Fibroblast of gingiva (primary cell): Measurements from ENCODE around the gene SCRT2.
"Not testable (repeated sequence)": the region's sequence is repeated elsewhere in the genome, so short reads cannot be mapped to it uniquely, and the experiment has no call there.

Source experiments
- DNase-seq: peaks from one replicate; pipeline ENCODE4 v3.0.0-alpha.2; 2011; ENCODE audit warnings: low read depth

SCRT2 gene

DNA sequence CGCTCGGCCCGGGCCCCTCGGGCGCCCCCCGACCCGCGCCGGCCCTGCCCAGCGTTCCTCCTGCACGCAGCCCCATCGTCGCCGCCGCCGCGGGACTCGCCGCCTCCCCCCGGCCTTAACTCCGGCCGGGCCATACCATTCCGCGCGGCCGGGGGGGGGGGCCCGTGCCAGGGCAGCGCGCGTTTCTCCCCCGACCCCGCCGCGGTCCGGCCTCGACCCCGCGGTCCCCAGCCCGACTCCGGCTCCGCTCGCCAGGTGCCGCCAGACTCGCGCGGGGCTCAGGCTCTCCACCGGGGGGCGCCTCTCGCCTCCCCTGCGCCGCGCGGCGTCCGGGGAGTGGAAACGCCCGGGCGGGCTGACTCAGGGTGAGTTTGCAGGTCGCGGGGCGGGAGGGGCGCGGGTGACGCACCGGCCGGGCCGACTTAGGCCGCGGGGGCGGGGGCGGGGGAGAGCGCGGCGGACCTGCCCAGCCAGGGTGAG lies 22.5 kb downstream of the SCRT2 start, which contains the start of gene SRXN1:
Gene SRXN1, minus strand, starts transcription at position 91 of the 480 bp plus-strand sequence. Its CDS starts 15 bp downstream, at position 76.
- DNase-seq: peak; percentile 92

DNA sequence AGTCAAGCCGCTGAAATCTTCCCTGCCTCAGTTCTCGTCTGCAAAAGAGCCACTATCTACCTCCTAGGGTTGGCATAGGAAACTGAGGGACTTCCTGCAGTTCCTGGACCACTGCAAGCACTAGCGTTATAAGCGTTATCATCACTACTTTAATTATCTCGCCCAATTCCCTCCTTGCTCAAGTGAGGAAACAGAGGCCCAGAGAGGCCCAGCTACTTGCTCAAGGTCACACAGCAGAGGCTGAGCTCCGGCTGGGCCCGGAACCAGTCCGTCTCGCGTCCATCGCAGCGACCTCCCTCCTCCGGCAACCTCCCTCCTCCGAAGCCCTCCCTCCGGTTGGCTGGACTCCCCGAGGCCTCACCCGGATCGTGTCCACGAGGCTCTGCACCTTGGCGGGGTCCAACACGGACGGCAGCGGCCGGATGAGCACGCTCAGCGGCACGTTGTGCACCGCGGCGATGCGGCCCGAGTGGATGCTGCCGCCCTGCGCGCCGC lies 22.9 kb downstream of the SCRT2 start:
- peak; percentile 45 for DNase-seq

DNA sequence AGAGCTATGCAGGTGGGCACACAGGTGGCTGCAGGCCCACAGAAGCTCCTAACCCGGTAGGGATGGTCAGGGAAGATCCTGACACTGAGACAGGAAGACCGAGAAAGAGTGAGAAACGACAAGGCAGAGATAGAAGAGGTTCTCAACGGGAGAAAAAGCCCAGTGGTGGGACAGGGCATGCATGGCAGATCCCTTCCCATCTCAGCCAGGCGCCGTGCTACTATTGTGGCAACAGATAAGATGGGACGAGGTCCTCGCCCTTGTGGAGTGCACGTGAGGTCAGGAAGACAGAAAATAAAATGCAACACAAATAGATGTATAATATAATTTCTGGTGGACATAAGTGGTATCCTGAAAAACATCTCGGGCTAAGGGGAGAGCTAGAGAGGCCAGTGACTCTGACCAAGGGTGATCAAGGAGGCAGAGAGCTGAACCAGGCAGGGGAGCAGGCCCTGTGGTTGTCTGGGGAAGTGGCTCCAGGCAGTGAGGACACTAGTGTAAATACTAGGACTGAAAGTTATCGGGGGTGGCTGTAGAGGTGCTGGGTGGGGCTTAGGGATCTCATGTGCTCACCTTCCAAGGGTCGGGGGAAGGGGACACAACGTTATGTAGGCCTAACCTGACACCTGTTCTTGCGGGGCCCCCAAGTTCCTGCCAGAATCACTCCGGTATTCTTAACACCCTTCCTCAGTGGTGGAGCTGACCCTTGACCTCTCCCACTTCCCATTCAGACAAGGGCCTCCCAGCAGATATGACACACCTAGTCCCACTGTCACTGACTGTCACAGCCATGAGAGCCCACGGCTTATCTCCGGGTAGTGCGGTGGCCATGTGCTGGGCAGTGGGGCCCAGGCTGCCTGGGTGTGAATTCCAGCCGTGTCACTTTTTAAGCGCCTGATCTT lies 23.6 kb downstream of the SCRT2 start:
- DNase-seq: no peak

DNA sequence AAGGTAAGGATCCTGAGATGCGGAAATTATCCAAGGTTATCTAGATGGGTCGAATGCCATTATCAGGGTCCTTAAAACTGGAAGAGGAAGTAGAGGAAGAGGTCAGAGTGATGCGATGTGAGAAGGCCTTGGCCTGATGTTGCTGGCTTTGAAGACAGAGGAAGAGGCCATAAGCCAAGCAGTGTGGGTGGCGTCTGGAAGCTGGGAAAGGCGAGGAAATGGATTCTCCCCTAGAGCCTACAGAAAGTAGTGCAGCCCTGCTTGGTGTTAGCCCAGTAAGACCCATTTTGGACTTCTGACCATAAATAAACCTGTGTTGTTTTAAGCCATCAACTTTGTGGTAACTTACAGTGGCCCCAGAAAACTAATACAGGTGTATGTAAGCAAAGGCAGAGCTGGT lies 24.6 kb downstream of the SCRT2 start:
- no peak for DNase-seq

DNA sequence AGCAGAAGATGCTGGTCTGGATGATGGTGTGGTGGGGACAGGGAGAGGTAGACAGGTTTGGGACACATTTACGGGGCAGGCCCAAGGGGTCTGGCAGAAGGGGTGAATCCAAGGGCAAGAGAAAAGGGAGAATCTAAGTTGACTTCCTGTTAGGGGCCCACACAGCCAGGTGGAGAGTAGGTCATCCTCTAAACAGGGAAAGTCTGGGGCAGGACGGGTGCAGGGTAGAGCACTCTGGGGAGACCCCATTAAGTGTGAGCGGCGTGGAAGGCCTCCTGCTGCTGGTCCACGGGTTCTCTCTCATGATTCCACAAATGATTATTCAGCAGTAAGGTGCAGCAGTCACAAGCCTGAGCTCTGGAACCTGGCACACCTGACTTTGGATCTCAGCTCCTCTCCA lies 25.3 kb downstream of the SCRT2 start:
- DNase-seq: no peak

DNA sequence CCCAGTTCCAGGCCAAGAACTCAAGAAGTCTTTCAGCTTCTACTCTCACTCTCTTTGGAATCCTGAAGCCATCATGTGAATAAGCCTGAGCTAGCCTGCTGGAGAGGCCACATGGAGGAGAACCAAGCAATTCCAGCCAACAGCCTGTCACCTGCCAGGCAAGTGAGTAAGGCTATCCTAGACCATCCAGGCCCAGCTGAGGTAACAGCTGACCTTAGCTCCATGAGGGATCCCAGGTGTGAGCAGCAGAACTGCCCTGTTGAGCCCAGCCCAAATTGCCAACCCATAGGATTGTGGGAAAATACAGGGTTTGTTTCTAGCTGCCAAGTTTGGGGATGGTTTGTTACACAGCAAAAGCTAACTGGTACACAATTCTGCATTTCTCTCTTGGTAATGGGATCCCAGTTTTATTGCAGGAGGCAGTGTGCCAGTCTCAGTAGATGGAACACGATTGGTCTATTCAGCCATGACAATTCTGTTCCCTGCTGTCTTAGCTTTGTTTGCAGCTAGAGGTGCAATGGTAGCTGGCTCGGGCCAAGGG lies 28.1 kb downstream of the SCRT2 start:
- DNase-seq: no peak

DNA sequence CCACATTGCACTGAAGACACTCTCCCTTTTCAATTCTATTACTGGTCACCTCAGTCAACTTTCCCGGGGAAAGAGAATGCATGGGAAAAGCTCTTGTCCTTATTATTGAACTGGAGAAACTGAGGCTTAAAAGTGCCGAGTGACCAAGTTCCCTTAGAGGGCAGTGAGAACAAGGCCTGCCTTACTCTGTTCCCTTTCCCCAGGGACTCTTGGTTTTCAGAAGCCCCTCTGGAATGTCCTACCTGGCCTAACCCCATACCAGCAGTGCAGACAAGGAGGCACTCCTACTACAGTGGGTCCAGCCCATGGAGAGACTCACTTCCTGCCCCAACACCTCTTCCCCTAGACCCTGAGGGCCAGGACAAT lies 28.8 kb downstream of the SCRT2 start:
- DNase-seq: no peak

DNA sequence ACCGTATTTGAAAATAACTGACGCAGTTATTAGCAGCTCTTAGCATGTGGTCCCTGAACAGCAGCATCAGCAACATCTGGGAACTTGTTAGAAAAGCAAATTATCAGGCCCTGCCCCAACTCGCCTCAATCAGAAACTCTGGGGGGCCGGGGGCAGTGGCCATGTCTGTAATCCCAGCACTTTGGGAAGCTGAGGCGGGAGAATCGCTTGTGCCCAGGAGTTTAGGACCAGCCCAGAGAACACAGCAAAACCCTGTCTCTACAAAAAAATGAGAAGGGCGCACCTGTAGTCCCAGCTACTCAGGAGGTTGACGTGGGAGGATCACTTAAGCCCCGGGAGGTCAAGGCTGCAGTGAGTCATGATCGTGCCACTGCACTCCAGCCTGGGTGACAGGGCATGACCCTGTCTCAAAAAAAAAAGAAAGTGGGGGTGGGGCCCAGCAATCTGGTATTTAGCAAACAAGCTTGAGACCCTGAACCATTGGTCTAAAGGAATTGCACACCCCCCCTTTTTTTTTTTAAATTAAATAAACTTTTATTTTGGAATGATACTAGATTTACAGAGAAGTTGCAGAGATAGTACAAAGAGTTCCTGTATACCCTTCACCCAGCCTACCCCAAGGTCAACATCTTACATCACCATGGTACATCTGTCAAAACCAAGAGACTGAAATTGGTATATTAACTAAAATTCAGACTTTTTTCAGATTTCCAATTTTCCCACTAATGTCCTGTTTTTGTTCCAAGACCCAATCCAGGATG lies 29.3 kb downstream of the SCRT2 start:
- DNase-seq: no peak

DNA sequence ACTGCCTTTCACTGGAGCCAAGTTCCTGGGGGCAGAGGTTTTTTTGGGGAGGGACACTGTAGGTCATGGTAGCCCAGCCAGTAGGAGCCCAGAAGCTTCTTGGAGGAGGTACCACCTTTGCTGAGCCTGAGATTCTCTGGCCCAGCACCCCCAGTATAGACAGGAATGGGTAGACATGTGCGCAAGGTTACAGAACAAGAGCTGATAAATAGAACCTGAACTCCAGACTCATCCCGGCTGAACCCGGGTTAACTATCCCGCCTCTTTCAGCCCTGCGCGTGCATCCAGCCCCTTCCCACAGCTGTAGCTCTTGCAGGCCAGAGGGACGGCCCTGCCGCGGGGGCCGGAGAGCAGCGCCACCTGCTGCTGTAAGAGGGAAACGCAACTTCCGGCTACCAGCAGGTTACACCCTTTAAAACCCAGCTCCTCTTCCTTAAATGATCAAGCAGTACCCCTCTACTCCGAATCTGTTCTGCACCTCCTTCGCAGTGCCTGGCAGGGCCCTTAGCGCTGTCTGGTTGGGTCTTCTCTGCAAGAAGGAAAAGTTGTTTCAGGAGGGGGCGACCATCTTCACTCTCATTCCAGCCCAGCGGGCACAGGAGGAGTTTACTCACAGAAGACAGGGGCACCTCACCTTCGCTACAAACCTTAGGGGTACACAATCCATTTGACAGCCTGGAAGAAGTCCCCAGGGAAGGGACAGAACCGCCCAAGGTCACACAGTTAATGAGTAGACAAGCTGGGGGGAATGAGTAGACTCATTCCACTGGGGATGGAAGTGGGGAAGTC lies 30.1 kb downstream of the SCRT2 start:
- DNase-seq: peak; percentile 50

DNA sequence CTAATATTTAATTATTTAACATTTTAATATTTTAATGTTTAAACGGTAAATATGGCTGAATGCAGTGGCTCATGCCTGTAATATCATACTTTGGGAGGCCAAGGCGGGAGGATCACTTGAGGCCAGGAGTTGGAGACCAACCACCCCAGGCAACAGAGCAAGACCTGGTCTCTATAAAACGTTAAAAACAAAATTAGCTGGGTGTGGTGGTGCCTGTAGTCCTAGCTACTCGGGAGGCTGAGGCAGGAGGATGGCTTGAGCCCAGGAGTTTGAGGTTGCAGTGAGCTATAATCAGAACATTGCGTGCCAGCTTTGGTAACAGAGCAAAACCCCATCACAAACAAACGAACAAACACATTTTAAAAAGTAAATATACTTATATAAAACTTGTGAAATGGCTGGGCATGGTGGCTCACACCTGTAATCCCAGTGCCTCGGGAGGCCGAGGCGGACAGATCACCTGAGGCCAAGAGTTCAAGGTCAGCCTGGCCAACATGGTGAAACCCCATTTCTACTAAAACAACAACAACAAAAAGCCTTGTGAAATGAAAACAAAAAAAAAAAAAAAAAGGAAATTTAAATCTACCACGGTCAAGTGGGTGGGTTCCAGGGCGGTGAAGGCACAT lies 30.8 kb downstream of the SCRT2 start:
- no peak for DNase-seq

DNA sequence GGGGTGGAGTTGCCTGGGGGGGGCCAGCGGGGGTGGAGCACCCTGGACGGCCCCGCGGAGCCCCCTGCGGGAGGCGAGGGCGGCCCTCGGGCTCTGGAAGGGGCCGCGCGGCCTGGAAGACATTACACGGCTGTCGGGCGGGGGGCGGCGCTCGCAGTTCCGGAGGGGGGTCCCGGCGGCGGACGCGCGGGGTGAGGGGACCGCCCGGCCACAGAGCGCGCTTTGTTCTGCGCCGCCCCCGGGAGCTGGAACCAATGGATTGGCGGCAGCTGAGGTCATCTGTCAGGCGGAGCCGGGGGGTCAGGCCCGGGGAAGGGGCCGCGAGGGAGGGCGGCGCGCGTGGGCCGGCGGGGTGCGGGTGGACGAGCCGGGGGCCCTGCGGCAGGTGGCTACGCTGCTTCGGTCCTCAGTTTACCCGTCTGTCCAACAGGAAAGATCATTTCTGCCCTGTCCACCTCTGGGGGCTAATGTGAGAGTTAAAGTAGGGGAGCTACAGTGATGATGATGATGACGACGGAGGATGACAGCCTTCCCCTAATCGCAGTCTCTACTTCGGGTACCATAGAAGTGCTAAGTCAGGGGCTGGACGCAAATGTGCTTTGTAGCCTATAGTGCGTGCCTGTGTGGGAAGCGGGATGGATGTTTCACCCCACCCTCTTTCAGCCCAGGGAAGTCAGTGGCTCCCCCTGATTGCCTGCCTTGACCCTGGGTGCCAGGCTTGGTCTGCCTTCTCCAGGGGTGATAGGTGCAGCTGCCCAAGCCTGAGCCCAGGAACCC lies 33.0 kb downstream of the SCRT2 start:
- DNase-seq: no peak

DNA sequence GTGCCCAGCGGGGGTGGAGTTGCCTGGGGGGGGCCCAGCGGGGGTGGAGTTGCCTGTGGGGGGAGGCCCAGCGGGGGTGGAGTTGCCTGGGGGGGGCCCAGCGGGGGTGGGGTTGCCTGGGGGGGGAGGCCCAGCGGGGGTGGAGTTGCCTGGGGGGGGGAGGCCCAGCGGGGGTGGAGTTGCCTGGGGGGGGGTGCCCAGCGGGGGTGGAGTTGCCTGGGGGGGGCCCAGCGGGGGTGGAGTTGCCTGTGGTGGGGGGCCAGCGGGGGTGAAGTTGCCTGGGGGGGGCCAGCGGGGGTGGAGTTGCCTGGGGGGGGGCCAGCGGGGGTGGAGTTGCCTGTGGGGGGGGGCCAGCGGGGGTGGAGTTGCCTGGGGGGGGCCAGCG lies 33.6 kb downstream of the SCRT2 start:
- DNase-seq: not testable (repeated sequence)

DNA sequence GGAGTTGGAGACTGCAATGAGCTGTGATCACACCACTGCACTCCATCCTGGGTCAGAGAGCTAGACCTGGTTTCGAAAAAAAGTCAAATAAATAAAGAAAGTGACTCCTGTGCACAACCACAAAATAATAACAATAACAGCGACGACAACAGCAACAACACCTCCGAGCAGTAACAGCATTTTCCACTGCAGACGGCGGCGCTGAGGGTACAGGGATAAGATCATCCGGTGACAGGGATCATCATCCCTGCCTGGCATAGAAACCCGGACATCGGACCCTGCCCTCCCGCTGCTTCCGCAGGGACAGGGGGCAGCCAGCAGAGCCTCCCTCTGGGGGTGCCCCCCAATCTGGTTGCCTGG lies 34.1 kb downstream of the SCRT2 start:
- no peak for DNase-seq

DNA sequence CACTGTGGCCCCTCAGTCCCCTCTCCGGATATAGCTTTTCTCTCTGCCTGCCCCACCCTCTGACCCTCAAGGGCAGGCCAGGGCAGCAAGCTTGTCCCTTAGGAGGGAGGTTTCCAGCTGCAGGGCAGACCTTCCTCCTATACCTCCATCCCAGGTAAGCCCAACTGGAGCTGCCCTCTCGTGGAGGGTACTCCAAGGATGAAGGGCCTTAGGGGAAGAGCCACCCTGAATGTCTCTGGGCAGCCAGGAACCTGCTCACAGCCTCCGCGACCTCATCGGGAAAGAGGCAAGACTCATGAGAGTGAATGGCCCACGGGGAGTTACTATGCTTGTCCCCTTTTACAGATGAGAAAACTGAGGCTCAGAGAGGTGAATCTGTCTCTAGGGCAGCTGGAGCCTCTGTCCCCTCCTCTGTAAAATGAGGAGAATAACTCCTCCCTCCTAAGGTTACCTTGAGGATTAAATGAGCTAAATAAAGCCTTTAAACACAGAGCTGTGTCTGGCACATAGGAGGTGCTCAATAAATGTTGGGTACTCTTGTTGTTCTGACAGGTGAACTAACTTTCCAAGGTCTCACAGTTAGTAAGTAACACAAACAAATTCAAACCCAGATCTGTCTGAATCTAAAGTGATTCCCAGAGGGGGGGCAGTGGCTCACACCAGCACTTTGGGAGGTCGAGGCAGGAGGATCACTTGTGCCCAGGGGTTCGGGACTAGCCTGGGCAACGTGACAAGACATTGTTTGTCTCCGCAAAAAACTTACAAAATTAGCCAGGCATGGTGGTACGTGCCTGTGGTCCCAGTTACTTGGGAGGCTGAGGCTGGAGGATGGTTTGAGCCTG lies 34.7 kb downstream of the SCRT2 start:
- DNase-seq: no peak

DNA sequence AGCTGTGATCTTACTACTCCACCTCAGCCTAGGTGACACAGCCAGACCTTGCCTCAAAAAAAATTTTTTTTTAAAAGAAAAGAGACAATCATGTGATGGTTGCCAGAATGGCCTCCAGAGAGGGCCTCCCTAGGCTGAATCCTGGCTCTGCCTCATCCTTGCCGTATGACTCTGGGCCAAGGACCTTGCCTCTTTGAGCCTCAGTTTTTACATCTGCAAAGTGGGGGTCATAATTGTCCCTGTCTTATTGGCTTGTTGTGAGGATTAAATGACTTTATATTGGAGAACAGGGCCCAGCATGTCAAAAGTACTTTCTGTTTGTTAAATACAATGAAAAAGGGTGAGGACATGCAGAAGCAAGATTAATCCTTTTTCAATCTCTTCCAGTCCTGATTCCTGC lies 37.0 kb downstream of the SCRT2 start:
- DNase-seq: no peak

DNA sequence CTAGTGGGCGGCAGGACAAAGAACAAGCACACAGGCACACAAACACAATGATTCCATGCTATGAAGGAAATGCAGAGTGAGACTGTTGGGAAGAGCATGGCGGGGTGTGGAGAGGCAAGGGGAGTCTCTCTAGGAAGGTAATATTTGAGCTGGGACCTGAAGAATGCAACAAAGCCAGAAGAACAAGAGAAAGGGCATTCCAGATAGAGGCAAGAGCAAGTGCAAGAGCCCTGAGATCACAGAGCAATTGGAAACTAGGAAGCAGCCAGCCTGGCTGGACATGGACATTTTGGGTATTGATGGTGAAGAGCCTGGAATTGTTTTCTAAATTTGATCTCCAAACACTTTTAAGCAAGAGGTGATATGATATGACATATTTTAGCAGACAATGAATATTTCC lies 38.0 kb downstream of the SCRT2 start:
- no peak for DNase-seq

DNA sequence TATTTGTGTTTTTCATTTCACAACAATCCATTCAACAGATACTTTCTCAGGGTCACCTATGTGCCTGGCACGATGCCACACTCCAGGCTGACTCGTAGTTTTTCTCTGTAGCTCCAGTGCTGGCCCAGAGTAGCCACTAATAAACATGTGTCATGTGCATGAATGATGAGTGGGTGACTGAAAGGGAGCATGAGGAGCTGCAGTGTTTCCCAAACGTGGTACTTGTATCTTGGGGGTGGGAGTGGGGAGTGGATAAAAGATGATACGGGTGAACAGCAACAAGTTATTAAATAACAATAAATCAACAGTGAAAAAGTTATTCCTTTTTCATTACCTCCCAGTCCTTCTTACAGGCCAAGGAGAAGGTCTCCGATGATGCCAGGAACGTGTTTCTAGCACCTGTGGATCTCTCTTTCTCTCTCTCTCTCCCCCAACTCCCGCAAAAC lies 39.7 kb downstream of the SCRT2 start:
- no peak for DNase-seq

DNA sequence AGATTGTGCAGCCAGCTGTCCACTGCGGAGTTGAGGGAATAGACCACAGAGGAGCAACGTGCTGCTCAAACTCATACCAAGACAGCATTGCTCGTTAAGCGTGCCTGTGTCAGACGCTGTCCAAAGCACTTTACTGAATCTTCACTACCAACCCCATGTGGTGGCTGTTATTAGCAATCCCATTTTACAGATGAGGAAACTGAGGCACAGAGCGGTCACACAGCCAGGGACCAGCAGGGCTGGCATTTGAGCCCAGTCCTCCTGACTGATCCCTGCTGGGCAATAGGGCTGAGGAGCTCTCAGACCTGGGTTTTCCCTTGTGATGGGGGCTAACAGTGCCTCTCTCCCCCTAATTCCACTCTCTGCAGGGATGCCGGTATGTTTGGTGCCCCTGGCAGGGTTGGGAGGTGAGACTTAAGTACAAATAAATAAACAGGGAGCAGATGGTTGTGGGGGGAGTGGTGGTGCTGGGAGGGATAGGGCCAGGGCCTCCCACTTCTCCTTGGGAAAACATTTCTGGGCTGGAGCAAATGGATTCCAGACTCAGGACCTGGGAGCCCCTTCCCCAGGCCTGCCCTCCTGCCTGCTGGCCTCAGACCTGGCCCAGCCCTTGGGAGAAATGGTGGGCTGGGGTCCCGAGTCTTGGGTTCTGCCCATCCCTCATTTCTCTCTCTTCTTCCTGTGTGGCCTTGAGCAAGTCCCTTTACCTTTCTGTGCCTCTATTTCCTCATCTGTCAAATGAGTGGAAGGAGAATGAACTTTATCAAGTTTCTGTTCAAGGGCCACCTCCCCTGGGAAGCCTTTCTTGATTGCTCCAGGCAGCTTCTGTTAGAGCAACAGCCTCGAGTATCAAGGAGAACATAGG lies 40.3 kb downstream of the SCRT2 start:
- DNase-seq: no peak
